Measurements from ENCODE around the gene ZNF738.

GRCh38 chr19:21396893-21397572 lies 38.2 kb downstream of the ZNF738 start, which contains the start of gene ZNF493:
- TF ChIP-seq MAX (IDR thresholded peaks at IDR 0.05) (no peak), CTCF (IDR thresholded peaks at IDR 0.05) (no peak), MAZ (IDR thresholded peaks at IDR 0.05; ENCODE audit: borderline replicate concordance, low read depth, low read length) (no peak), JUNB (IDR thresholded peaks at IDR 0.05) (no peak), USF2 (IDR thresholded peaks at IDR 0.05) (no peak), RAD21 (conservative IDR thresholded peaks at IDR 0.05 in 1 of 2, IDR thresholded peaks at IDR 0.05 in 1 of 2) (no peak), MAFK (IDR thresholded peaks at IDR 0.05; ENCODE audit: partially characterized antibody) (no peak), HMGXB4 (CRISPR knock-in tag; IDR thresholded peaks at IDR 0.05; ENCODE audit: borderline replicate concordance) (no peak), POLR2AphosphoS2 (conservative IDR thresholded peaks at IDR 0.05; ENCODE audit: low read length) (no peak), POLR2A (IDR thresholded peaks at IDR 0.05; ENCODE audit: low read length) (no peak), RCOR1 (IDR thresholded peaks at IDR 0.05; ENCODE audit: low read depth, low read length) (no peak), EP300 (IDR thresholded peaks at IDR 0.05) (no peak)
